ENCODE measurements around the gene KRTAP3-3.

Gene KRTAP3-3

GRCh38 chr17:40958086-40958953 is 35.6 kb downstream of the KRTAP3-3 start:
- Histone ChIP-seq H3K4me3 (ENCODE audit: low read depth, low read length) (no peak overlapping the region), H3K14ac (ENCODE audit: low read length) (peak overlapping the region; percentile 73), H2BK5ac (ENCODE audit: low read depth, low read length, poor library complexity) (peak overlapping the region; percentile 91), H3K4me2 (ENCODE audit: low read length) (no peak overlapping the region), H3K9me3 (ENCODE audit: insufficient read depth, low read depth, low read length) (no peaks in the 10 kb centered on the region), H3K79me1 (ENCODE audit: low read length) (peaks cover 8% of the 10 kb centered on the region), H3K23ac (ENCODE audit: low read length) (no peak overlapping the region), H2AFZ (ENCODE audit: insufficient read depth, low read length, poor library complexity) (no peak overlapping the region), H3K27ac (ENCODE audit: low read depth, low read length) (peak overlapping the region; percentile 16), H2AK5ac (ENCODE audit: low read length) (peak overlapping the region; percentile 87), H3K4ac (ENCODE audit: low read depth, low read length) (no peak overlapping the region), H3K4me1 (ENCODE audit: control insufficient read depth in 1 of 2, insufficient read depth in 2 of 2, low read length in 2 of 2) (peaks cover 7 to 14% of the 10 kb centered on the region in 2 experiments), H3K36me3 (ENCODE audit: control insufficient read depth in 1 of 2, insufficient read depth in 2 of 2, low read length in 2 of 2) (no peaks in the 10 kb centered on the region), H2BK120ac (ENCODE audit: insufficient read depth, low read length, poor library complexity) (peak overlapping the region; percentile 83), H4K12ac (ENCODE audit: low read depth, low read length) (peak overlapping the region; percentile 44), H3K27me3 (ENCODE audit: insufficient read depth, low read length) (no peaks in the 10 kb centered on the region), H4K91ac (ENCODE audit: low read depth, low read length) (peak overlapping the region; percentile 91), H3K18ac (ENCODE audit: low read length) (peak overlapping the region; percentile 55), H2BK12ac (ENCODE audit: low read length) (no peak overlapping the region), H3K79me2 (ENCODE audit: control insufficient read depth, insufficient read depth, low read length, poor library complexity) (no peaks in the 10 kb centered on the region), H4K8ac (ENCODE audit: low read depth, low read length) (no peak overlapping the region), H3K9ac (ENCODE audit: low read length) (no peak overlapping the region)
- peak; percentile 61 to 79 for DNase-seq
- no CpG with 5 or more reads among the region's 12 CpGs for WGBS (ENCODE audit: extremely low coverage, insufficient coverage, insufficient read length)

GRCh38 chr17:40956401-40957254 is 37.3 kb downstream of the KRTAP3-3 start:
- Histone ChIP-seq H3K18ac (ENCODE audit: low read length) (no peak overlapping the region), H3K79me2 (ENCODE audit: control insufficient read depth, insufficient read depth, low read length, poor library complexity) (no peaks in the 10 kb centered on the region), H3K4me2 (ENCODE audit: low read length) (peak overlapping the region; percentile 29), H2BK12ac (ENCODE audit: low read length) (no peak overlapping the region), H2AK5ac (ENCODE audit: low read length) (no peak overlapping the region), H3K27ac (ENCODE audit: low read depth, low read length) (no peak overlapping the region), H3K4ac (ENCODE audit: low read depth, low read length) (no peak overlapping the region), H3K9ac (ENCODE audit: low read length) (no peak overlapping the region), H3K27me3 (ENCODE audit: insufficient read depth, low read length) (no peaks in the 10 kb centered on the region), H3K9me3 (ENCODE audit: insufficient read depth, low read depth, low read length) (no peaks in the 10 kb centered on the region), H3K23ac (ENCODE audit: low read length) (no peak overlapping the region), H3K36me3 (ENCODE audit: control insufficient read depth in 1 of 2, insufficient read depth in 2 of 2, low read length in 2 of 2) (no peaks in the 10 kb centered on the region), H3K79me1 (ENCODE audit: low read length) (peaks cover 8% of the 10 kb centered on the region), H4K91ac (ENCODE audit: low read depth, low read length) (no peak overlapping the region), H4K12ac (ENCODE audit: low read depth, low read length) (no peak overlapping the region), H3K14ac (ENCODE audit: low read length) (no peak overlapping the region), H2AFZ (ENCODE audit: insufficient read depth, low read length, poor library complexity) (no peak overlapping the region), H2BK5ac (ENCODE audit: low read depth, low read length, poor library complexity) (no peak overlapping the region), H2BK120ac (ENCODE audit: insufficient read depth, low read length, poor library complexity) (no peak overlapping the region), H3K4me3 (ENCODE audit: low read depth, low read length) (no peak overlapping the region), H3K4me1 (ENCODE audit: control insufficient read depth in 1 of 2, insufficient read depth in 2 of 2, low read length in 2 of 2) (peaks cover 7 to 14% of the 10 kb centered on the region in 2 experiments), H4K8ac (ENCODE audit: low read depth, low read length) (no peak overlapping the region)
- no CpG with 5 or more reads among the region's 8 CpGs for WGBS (ENCODE audit: extremely low coverage, insufficient coverage, insufficient read length)
- peak; percentile 32 to 76 for DNase-seq

- Histone ChIP-seq H2AK5ac (ENCODE audit: low read length) (no peak overlapping the region), H3K27me3 (ENCODE audit: insufficient read depth, low read length) (no peaks in the 10 kb centered on the region), H3K79me1 (ENCODE audit: low read length) (peaks cover 8% of the 10 kb centered on the region), H3K18ac (ENCODE audit: low read length) (no peak overlapping the region), H3K36me3 (ENCODE audit: control insufficient read depth in 1 of 2, insufficient read depth in 2 of 2, low read length in 2 of 2) (no peaks in the 10 kb centered on the region), H3K79me2 (ENCODE audit: control insufficient read depth, insufficient read depth, low read length, poor library complexity) (no peaks in the 10 kb centered on the region), H2BK12ac (ENCODE audit: low read length) (no peak overlapping the region), H4K91ac (ENCODE audit: low read depth, low read length) (no peak overlapping the region), H3K23ac (ENCODE audit: low read length) (no peak overlapping the region), H2BK5ac (ENCODE audit: low read depth, low read length, poor library complexity) (no peak overlapping the region), H3K4me2 (ENCODE audit: low read length) (no peak overlapping the region), H3K4ac (ENCODE audit: low read depth, low read length) (no peak overlapping the region), H2AFZ (ENCODE audit: insufficient read depth, low read length, poor library complexity) (no peak overlapping the region), H3K14ac (ENCODE audit: low read length) (no peak overlapping the region), H4K12ac (ENCODE audit: low read depth, low read length) (no peak overlapping the region), H3K4me3 (ENCODE audit: low read depth, low read length) (no peak overlapping the region), H4K8ac (ENCODE audit: low read depth, low read length) (no peak overlapping the region), H2BK120ac (ENCODE audit: insufficient read depth, low read length, poor library complexity) (no peak overlapping the region), H3K27ac (ENCODE audit: low read depth, low read length) (no peak overlapping the region), H3K9me3 (ENCODE audit: insufficient read depth, low read depth, low read length) (no peaks in the 10 kb centered on the region), H3K4me1 (ENCODE audit: control insufficient read depth in 1 of 2, insufficient read depth in 2 of 2, low read length in 2 of 2) (peaks cover 7 to 9% of the 10 kb centered on the region in 2 experiments), H3K9ac (ENCODE audit: low read length) (no peak overlapping the region)
- no CpG with 5 or more reads among the region's 2 CpGs for WGBS (ENCODE audit: extremely low coverage, insufficient coverage, insufficient read length)
- peak; percentile 77 to 99 for DNase-seq
Measured at GRCh38 chr17:40953881-40954280, 40.1 kb downstream of the KRTAP3-3 start.

- no peak overlapping the region for H3K27ac ChIP-seq (ENCODE audit: low read depth, low read length)
- no peaks in the 10 kb centered on the region for H3K79me2 ChIP-seq (ENCODE audit: control insufficient read depth, insufficient read depth, low read length, poor library complexity)
- no peak overlapping the region for H4K12ac ChIP-seq (ENCODE audit: low read depth, low read length)
- DNase-seq, result peak; percentile 33 to 86
- peaks cover 3 to 5% of the 10 kb centered on the region in 2 experiments for H3K4me1 ChIP-seq (ENCODE audit: control insufficient read depth in 1 of 2, insufficient read depth in 2 of 2, low read length in 2 of 2)
- no peak overlapping the region for H2BK5ac ChIP-seq (ENCODE audit: low read depth, low read length, poor library complexity)
- WGBS (ENCODE audit: extremely low coverage, insufficient coverage, insufficient read length), result no CpG with 5 or more reads among the region's 1 CpG
- no peak overlapping the region for H3K4ac ChIP-seq (ENCODE audit: low read depth, low read length)
- no peak overlapping the region for H3K18ac ChIP-seq (ENCODE audit: low read length)
- H3K27me3 ChIP-seq (ENCODE audit: insufficient read depth, low read length), result no peaks in the 10 kb centered on the region
- no peaks in the 10 kb centered on the region for H3K9me3 ChIP-seq (ENCODE audit: insufficient read depth, low read depth, low read length)
- H2BK120ac ChIP-seq (ENCODE audit: insufficient read depth, low read length, poor library complexity), result no peak overlapping the region
- peaks cover 4% of the 10 kb centered on the region for H3K79me1 ChIP-seq (ENCODE audit: low read length)
- no peak overlapping the region for H3K4me3 ChIP-seq (ENCODE audit: low read depth, low read length)
- no peak overlapping the region for H2BK12ac ChIP-seq (ENCODE audit: low read length)
- H3K23ac ChIP-seq (ENCODE audit: low read length), result no peak overlapping the region
- H2AK5ac ChIP-seq (ENCODE audit: low read length), result no peak overlapping the region
- no peak overlapping the region for H3K14ac ChIP-seq (ENCODE audit: low read length)
- no peak overlapping the region for H3K4me2 ChIP-seq (ENCODE audit: low read length)
- no peak overlapping the region for H4K91ac ChIP-seq (ENCODE audit: low read depth, low read length)
- no peak overlapping the region for H4K8ac ChIP-seq (ENCODE audit: low read depth, low read length)
- H3K9ac ChIP-seq (ENCODE audit: low read length), result no peak overlapping the region
- no peaks in the 10 kb centered on the region for H3K36me3 ChIP-seq (ENCODE audit: control insufficient read depth in 1 of 2, insufficient read depth in 2 of 2, low read length in 2 of 2)
- H2AFZ ChIP-seq (ENCODE audit: insufficient read depth, low read length, poor library complexity), result no peak overlapping the region
Measured at GRCh38 chr17:40952661-40953060, 41.3 kb downstream of the KRTAP3-3 start.

All from trophoblast cell (in vitro differentiated cells and primary cell).